K562 (cell line): ENCODE results near the gene VWA8.

Experiments used
- COPS2 ChIP-seq: fragments of 450-650 bp; conservative IDR thresholded peaks from 2 replicates; pipeline ENCODE4 v1.6.1; 2016; ENCODE audit warnings: mild to moderate bottlenecking, moderate library complexity
- CTCF ChIP-seq, 3 experiments: IDR thresholded peaks in 2 of 3; conservative IDR thresholded peaks in 1 of 3; 2 replicates each; pipeline ENCODE4 v1.5.1; 2011 to 2012; ENCODE audit warnings: low read length in 3 of 3, mild to moderate bottlenecking in 3 of 3, control low read depth in 2 of 3, improper control_type of control experiment in 1 of 3, inconsistent platforms in 1 of 3, low read depth in 1 of 3, mixed read lengths in 1 of 3, moderate library complexity in 1 of 3; ENCODE audit not compliant: insufficient read depth in 2 of 3
- HDAC2 ChIP-seq: fragments of 450-650 bp; IDR thresholded peaks from 2 replicates; pipeline ENCODE4 v1.6.1; 2016; ENCODE audit warnings: mild to moderate bottlenecking
- YY1 ChIP-seq, 3 experiments: IDR thresholded peaks; 2 replicates each; pipeline ENCODE4 v1.6.1; 2011; ENCODE audit warnings: low read length in 2 of 3, mild to moderate bottlenecking in 2 of 3, moderate library complexity in 2 of 3, borderline replicate concordance in 1 of 3, control low read depth in 1 of 3, low read depth in 1 of 3; ENCODE audit not compliant: insufficient read depth in 3 of 3, insufficient replicate concordance in 2 of 3, control insufficient read depth in 1 of 3, insufficient read length in 1 of 3; ENCODE audit errors: extremely low read depth in 1 of 3
- ZBTB49 ChIP-seq: sonication (generic); formaldehyde crosslinking; IDR thresholded peaks from 2 replicates; pipeline ENCODE4 v1.8.0; 2022; ENCODE audit warnings: missing genetic modification reagents, mild to moderate bottlenecking, borderline replicate concordance
- ZKSCAN3 ChIP-seq: fragments of 250-450 bp; sonication (Bioruptor Pico); IDR thresholded peaks from 2 replicates; pipeline ENCODE4 v1.4.0; 2020
- ZNF644 ChIP-seq: fragments of 200-800 bp; sonication (Bioruptor generic); IDR thresholded peaks from 2 replicates; pipeline ENCODE4 v1.6.1; 2016; ENCODE audit warnings: low read depth, missing genetic modification characterization, missing compliant biosample characterization

GRCh38 chr13:41613471-41613870, 347.4 kb downstream of the VWA8 start:
- no peak for TF ChIP-seq CTCF (IDR thresholded peaks at IDR 0.05 in 2 of 3, conservative IDR thresholded peaks at IDR 0.05 in 1 of 3; ENCODE audit: insufficient read depth in 2 of 3, low read depth in 1 of 3, low read length in 3 of 3)
- TF ChIP-seq ZNF644 = no peak
- no peak for TF ChIP-seq YY1 (IDR thresholded peaks at IDR 0.05; ENCODE audit: borderline replicate concordance in 1 of 3, control insufficient read depth in 1 of 3, extremely low read depth in 1 of 3, insufficient read depth in 3 of 3, insufficient read length in 1 of 3, insufficient replicate concordance in 2 of 3, low read depth in 1 of 3, low read length in 2 of 3)
- TF ChIP-seq COPS2 = no peak
- no peak for TF ChIP-seq ZKSCAN3 (CRISPR knock-in tag)
- TF ChIP-seq ZBTB49 (CRISPR knock-in tag) = no peak
- no peak for TF ChIP-seq HDAC2
